Right lobe of liver (tissue), 6 donors: Measurements from ENCODE around the gene DUSP15. TPM values are rescaled to one million over a fixed set of nuclear protein-coding genes. Genes with fewer than 3 reads are reported as not detected.
"Not testable (repeated sequence)": the region's sequence is repeated elsewhere in the genome, so short reads cannot be mapped to it uniquely, and the experiment has no call there.

Source experiments
- ATAC-seq, 4 donors: fragments of 200-7000 bp; cut with Tn5 transposase; one replicate each; pipeline ENCODE4 v1.9.1; 2020; ENCODE audit warnings: mild to moderate bottlenecking in 4 of 4, moderate library complexity in 4 of 4
- DNase-seq, 3 donors: peaks; one replicate each; pipeline ENCODE4 v3.0.0-alpha.2; 2020
- H3K27ac ChIP-seq, 3 donors: fragments of 200-600 bp; one replicate each; pipeline ENCODE4 v1.8.0; 2022
- H3K27me3 ChIP-seq, 2 donors: fragments of 200-600 bp; one replicate each; pipeline ENCODE4 v1.8.0; 2022
- H3K36me3 ChIP-seq, 4 donors: fragments of 200-600 bp; sonication (generic) in 1 of 4; one replicate each; pipeline versions ENCODE4 v1.5.1 to v1.8.0; 2017 to 2022; ENCODE audit warnings: control low read depth in 1 of 4
- H3K4me1 ChIP-seq, 4 donors: fragments of 200-600 bp; sonication (generic) in 1 of 4; one replicate each; pipeline versions ENCODE4 v1.5.1 to v1.8.0; 2017 to 2022; ENCODE audit warnings: control low read depth in 1 of 4
- H3K4me3 ChIP-seq, 3 donors: fragments of 200-600 bp; one replicate each; pipeline ENCODE4 v1.8.0; 2022
- H3K9me3 ChIP-seq, 4 donors: fragments of 200-600 bp; sonication (generic) in 1 of 4; one replicate each; pipeline versions ENCODE4 v1.5.1 to v1.8.0; 2017 to 2022; ENCODE audit warnings: control low read depth in 1 of 4
- POLR2A ChIP-seq: fragments of 450-650 bp; IDR thresholded peaks from one replicate; pipeline ENCODE4 v1.6.1; 2017; ENCODE audit warnings: antibody characterized with exemption, mild to moderate bottlenecking
- WGBS: methylation state at CpG from one replicate; pipeline ENCODE4 v1.1.6; 2018; ENCODE audit warnings: low coverage, low lambda C conversion rate; ENCODE audit not compliant: insufficient coverage; ENCODE audit errors: missing lambda C conversion rate; 5-methylcytosine and 5-hydroxymethylcytosine counted together
- intact Hi-C, 2 donors: fragments of 100-400 bp; cut with DNase I; formaldehyde crosslinking; loops; one replicate each; pipeline versions ENCODE4 v1.11.2 to v1.14.1; 2022
- total RNA-seq, 6 experiments: library from RNA; depleted of rRNA in 2 of 6; stranded (reverse); fragments of >200 nt in 2 of 6; fragmentation: NEBNext Ultra II Directional in 3 of 6; extraction: Animal tissue kit (Norgen Biotek cat#: 25700) in 3 of 6; gene quantifications; one replicate each; pipeline versions ENCODE4 v1.1.0 to v1.2.4, GENCODE V29; 2016 to 2023
- TF ChIP-seq, protein P1 (sequence below), 4 donors: fragments of 200-600 bp in 3 of 4; fragments of 450-650 bp in 1 of 4; IDR thresholded peaks; one replicate each; pipeline versions ENCODE4 v1.5.1 to v1.8.0; 2016 to 2022; ENCODE audit warnings: antibody characterized with exemption in 4 of 4, mild to moderate bottlenecking in 2 of 4
- donor health status: DM: no; HTN: yes; CAD: no.
- donor health status: DM: no; HTN: no; CAD: no.
- donor health status: DM: no; HTN: no; CAD: no.
- donor health status: DM: no; HTN: yes; CAD: no.
- donor health status: DM: no; HTN: yes; CAD: no.

Gene DUSP15
- total RNA-seq, 6 experiments from 2014 or later = 0.22 to 1.1 (median 0.42) TPM; not detected in 3

- no peak for DNase-seq
Observed at GRCh38 chr20:31818376-31818908, 51.9 kb downstream of the DUSP15 start.

DNA sequence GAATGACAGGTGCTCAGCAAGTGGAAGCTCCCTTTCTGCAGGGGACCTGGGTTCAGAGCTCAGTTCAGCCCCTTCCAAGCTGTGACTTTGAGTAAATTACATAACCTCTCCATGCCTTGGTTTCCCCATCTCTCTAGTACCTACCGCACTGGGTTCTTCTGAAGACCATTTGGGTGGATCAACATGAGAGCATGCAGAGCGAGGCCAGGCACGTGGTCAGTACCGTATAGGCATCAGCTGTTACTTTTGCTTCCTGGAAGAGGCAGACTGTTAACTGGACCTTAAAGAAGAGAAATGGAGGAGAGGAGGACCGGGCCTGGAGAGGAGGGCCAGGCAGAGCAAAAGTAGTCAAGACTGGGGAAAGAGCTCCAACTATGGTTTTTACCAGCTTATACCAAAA is 52.9 kb downstream of the DUSP15 start:
- H3K27me3 ChIP-seq = no peaks in the 10 kb centered on the region
- ATAC-seq (no peak), DNase-seq (no peak)
- no peak overlapping the region for H3K27ac ChIP-seq
- intact Hi-C loops = no loop called here
- H3K4me1 ChIP-seq = peaks cover 0 to under 1% (median 0%) of the 10 kb centered on the region in 4 donors
- TF ChIP-seq, protein P1, sequence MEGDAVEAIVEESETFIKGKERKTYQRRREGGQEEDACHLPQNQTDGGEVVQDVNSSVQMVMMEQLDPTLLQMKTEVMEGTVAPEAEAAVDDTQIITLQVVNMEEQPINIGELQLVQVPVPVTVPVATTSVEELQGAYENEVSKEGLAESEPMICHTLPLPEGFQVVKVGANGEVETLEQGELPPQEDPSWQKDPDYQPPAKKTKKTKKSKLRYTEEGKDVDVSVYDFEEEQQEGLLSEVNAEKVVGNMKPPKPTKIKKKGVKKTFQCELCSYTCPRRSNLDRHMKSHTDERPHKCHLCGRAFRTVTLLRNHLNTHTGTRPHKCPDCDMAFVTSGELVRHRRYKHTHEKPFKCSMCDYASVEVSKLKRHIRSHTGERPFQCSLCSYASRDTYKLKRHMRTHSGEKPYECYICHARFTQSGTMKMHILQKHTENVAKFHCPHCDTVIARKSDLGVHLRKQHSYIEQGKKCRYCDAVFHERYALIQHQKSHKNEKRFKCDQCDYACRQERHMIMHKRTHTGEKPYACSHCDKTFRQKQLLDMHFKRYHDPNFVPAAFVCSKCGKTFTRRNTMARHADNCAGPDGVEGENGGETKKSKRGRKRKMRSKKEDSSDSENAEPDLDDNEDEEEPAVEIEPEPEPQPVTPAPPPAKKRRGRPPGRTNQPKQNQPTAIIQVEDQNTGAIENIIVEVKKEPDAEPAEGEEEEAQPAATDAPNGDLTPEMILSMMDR (IDR thresholded peaks at IDR 0.05) = no peak
- no peak for TF ChIP-seq POLR2A
- no peaks in the 10 kb centered on the region for H3K9me3 ChIP-seq
- WGBS = 93% methylated on average over 5 of the region's 5 CpGs
- H3K4me3 ChIP-seq = no peak overlapping the region
- no peaks in the 10 kb centered on the region for H3K36me3 ChIP-seq

More at GRCh38 chr20:31818376-31818908, 51.9 kb downstream of the DUSP15 start:
- TF ChIP-seq POLR2A = no peak
- TF ChIP-seq, protein P1 (IDR thresholded peaks at IDR 0.05) = no peak
- intact Hi-C loops = no loop called here
- no peak overlapping the region for H3K4me3 ChIP-seq
- no peak overlapping the region for H3K27ac ChIP-seq
- H3K36me3 ChIP-seq = no peaks in the 10 kb centered on the region
- no peaks in the 10 kb centered on the region for H3K27me3 ChIP-seq
- peaks cover 0 to 3% (median 0%) of the 10 kb centered on the region in 4 donors for H3K4me1 ChIP-seq
- 100% methylated on average over 4 of the region's 8 CpGs for WGBS
- no peak for ATAC-seq
- no peaks in the 10 kb centered on the region for H3K9me3 ChIP-seq

DNA sequence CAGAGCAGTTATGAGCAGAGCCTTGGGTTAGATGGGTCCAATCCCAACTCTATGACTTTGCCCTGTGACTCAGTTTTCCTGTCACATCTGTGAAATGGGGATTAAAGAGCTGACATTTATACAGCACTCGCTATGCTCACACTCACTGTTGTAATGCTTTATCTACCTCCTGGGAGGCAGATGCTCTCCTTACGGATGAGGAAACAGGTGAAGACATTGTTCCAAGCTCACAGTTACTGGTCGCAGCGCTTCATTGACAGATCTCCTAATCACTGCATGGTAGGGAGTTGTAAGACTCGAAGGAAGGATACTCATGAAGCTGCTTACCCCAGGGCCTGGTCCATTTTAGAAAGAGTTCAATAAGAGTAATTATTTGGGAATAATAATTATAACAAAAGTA is 54.1 kb downstream of the DUSP15 start:
- WGBS = 77% methylated on average over 4 of the region's 5 CpGs
- H3K36me3 ChIP-seq = no peaks in the 10 kb centered on the region
- H3K9me3 ChIP-seq = no peaks in the 10 kb centered on the region
- no peaks in the 10 kb centered on the region for H3K4me1 ChIP-seq
- TF ChIP-seq POLR2A = no peak
- TF ChIP-seq, protein P1 (IDR thresholded peaks at IDR 0.05) = no peak
- H3K27me3 ChIP-seq = no peaks in the 10 kb centered on the region
- ATAC-seq = no peak
- no peak overlapping the region for H3K4me3 ChIP-seq
- intact Hi-C loops = no loop called here
- no peak overlapping the region for H3K27ac ChIP-seq
- no peak for DNase-seq

- intact Hi-C loops = no loop called here
- no peak for TF ChIP-seq POLR2A
- TF ChIP-seq, protein P1 (IDR thresholded peaks at IDR 0.05) = no peak
- DNase-seq = no peak
- H3K36me3 ChIP-seq = no peaks in the 10 kb centered on the region
- no peak overlapping the region for H3K4me3 ChIP-seq
- H3K4me1 ChIP-seq = no peaks in the 10 kb centered on the region
- peak in 1 of 4 donors; percentile 56 for ATAC-seq
- H3K9me3 ChIP-seq = no peaks in the 10 kb centered on the region
- H3K27me3 ChIP-seq = no peaks in the 10 kb centered on the region
- no peak overlapping the region for H3K27ac ChIP-seq
- 20% methylated on average over 1 of the region's 9 CpGs for WGBS
Observed at GRCh38 chr20:31815408-31816188, 54.7 kb downstream of the DUSP15 start.

- ATAC-seq, H3K4me1 ChIP-seq, H3K27ac ChIP-seq, H3K4me3 ChIP-seq, DNase-seq, H3K9me3 ChIP-seq, H3K36me3 ChIP-seq, intact Hi-C loops, H3K27me3 ChIP-seq: not testable (repeated sequence)
- 86% methylated on average over 7 of the region's 7 CpGs for WGBS
Observed at GRCh38 chr20:31814142-31814541, 56.2 kb downstream of the DUSP15 start.
